ENCODE measurements around the gene CDK14. TPM values are rescaled to one million over a fixed set of nuclear protein-coding genes. Genes with fewer than 3 reads are reported as not detected.
A peak's percentile ranks its signal among the peaks of the same experiment; 100 is the strongest.

Gene CDK14
- total and polyA plus RNA-seq, 4 donors = 4.2 to 12.4 (median 7.4) TPM

- H3K9ac ChIP-seq (ENCODE audit: low read depth in 1 of 2, low read length in 2 of 2) = no peak overlapping the region
- H3K27me3 ChIP-seq (ENCODE audit: control insufficient read depth in 4 of 4, insufficient read depth in 4 of 4, low read length in 3 of 4) = no peaks in the 10 kb centered on the region
- H3K9me3 ChIP-seq (ENCODE audit: control insufficient read depth in 4 of 4, low read length in 3 of 4) = no peaks in the 10 kb centered on the region
- WGBS = 73% methylated on average over 2 of the region's 2 CpGs
- peaks cover 0 to 3% (median 0%) of the 10 kb centered on the region in 4 donors for H3K4me1 ChIP-seq (ENCODE audit: control insufficient read depth in 4 of 4, insufficient read depth in 4 of 4, low read length in 3 of 4)
- no peak overlapping the region for H3K4me3 ChIP-seq (ENCODE audit: low read depth in 1 of 3, low read length in 3 of 3)
- DNase-seq (ENCODE audit: low spot score) = no peak
- no peak overlapping the region for H3K27ac ChIP-seq (ENCODE audit: low read depth in 1 of 2, low read length in 2 of 2)
- TF ChIP-seq, protein P1, sequence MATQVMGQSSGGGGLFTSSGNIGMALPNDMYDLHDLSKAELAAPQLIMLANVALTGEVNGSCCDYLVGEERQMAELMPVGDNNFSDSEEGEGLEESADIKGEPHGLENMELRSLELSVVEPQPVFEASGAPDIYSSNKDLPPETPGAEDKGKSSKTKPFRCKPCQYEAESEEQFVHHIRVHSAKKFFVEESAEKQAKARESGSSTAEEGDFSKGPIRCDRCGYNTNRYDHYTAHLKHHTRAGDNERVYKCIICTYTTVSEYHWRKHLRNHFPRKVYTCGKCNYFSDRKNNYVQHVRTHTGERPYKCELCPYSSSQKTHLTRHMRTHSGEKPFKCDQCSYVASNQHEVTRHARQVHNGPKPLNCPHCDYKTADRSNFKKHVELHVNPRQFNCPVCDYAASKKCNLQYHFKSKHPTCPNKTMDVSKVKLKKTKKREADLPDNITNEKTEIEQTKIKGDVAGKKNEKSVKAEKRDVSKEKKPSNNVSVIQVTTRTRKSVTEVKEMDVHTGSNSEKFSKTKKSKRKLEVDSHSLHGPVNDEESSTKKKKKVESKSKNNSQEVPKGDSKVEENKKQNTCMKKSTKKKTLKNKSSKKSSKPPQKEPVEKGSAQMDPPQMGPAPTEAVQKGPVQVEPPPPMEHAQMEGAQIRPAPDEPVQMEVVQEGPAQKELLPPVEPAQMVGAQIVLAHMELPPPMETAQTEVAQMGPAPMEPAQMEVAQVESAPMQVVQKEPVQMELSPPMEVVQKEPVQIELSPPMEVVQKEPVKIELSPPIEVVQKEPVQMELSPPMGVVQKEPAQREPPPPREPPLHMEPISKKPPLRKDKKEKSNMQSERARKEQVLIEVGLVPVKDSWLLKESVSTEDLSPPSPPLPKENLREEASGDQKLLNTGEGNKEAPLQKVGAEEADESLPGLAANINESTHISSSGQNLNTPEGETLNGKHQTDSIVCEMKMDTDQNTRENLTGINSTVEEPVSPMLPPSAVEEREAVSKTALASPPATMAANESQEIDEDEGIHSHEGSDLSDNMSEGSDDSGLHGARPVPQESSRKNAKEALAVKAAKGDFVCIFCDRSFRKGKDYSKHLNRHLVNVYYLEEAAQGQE (IDR thresholded peaks at IDR 0.05) = no peak
- TF ChIP-seq NR2F2 (IDR thresholded peaks at IDR 0.05) (no peak), HNF4A (conservative IDR thresholded peaks at IDR 0.05) (no peak), JUND (IDR thresholded peaks at IDR 0.05) (no peak), ATF3 (IDR thresholded peaks at IDR 0.05) (no peak), TAF1 (conservative IDR thresholded peaks at IDR 0.05) (no peak), RAD21 (IDR thresholded peaks at IDR 0.05) (no peak), GABPA (IDR thresholded peaks at IDR 0.05 in 1 of 2, conservative IDR thresholded peaks at IDR 0.05 in 1 of 2) (no peak)
- H3K36me3 ChIP-seq (ENCODE audit: control insufficient read depth in 4 of 4, insufficient read depth in 3 of 4, low read depth in 1 of 4, low read length in 3 of 4) = no peaks in the 10 kb centered on the region
Observed at GRCh38 chr7:91041141-91041540, 445.0 kb downstream of the CDK14 start.

DNA sequence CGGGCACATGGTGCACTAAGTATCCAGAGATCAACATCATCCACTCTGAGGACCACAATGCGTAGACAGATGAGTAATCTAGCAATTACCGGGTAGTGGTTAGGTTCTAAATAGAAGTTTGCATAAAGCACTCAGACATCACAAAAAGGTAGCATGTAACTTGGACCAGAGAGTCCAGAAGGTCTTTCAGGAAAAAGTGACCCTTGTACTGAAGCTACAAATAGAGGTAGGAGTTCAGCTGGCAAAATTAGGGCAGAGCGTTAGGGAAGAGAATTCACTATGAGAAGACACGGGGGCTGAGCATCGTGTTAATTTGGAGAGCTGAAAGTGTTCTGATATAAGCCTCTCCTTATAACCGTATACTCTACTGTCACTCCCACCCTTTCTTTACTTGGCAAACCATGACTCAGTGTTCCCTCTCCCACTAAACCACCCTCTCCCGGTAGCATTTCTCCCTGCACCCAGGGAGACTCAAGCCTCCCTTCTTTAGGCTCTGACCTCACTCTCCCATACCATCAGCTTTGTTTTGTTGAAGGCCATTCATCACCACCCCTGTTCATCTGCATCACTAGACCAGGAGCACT, 445.9 kb downstream of the CDK14 start:
- 92% methylated on average over 8 of the region's 8 CpGs for WGBS
- peaks cover 0 to 3% (median 0%) of the 10 kb centered on the region in 4 donors for H3K4me1 ChIP-seq (ENCODE audit: control insufficient read depth in 4 of 4, insufficient read depth in 4 of 4, low read length in 3 of 4)
- H3K9me3 ChIP-seq (ENCODE audit: control insufficient read depth in 4 of 4, low read length in 3 of 4) = no peaks in the 10 kb centered on the region
- no peak overlapping the region for H3K4me3 ChIP-seq (ENCODE audit: low read depth in 1 of 3, low read length in 3 of 3)
- no peaks in the 10 kb centered on the region for H3K36me3 ChIP-seq (ENCODE audit: control insufficient read depth in 4 of 4, insufficient read depth in 3 of 4, low read depth in 1 of 4, low read length in 3 of 4)
- DNase-seq (ENCODE audit: low spot score) = no peak
- H3K27me3 ChIP-seq (ENCODE audit: control insufficient read depth in 4 of 4, insufficient read depth in 4 of 4, low read length in 3 of 4) = no peaks in the 10 kb centered on the region
- no peak overlapping the region for H3K27ac ChIP-seq (ENCODE audit: low read depth in 1 of 2, low read length in 2 of 2)
- no peak overlapping the region for H3K9ac ChIP-seq (ENCODE audit: low read depth in 1 of 2, low read length in 2 of 2)
- TF ChIP-seq FOXA2 (IDR thresholded peaks at IDR 0.05) (no peak), EGR1 (IDR thresholded peaks at IDR 0.05; ENCODE audit: low read depth in 2 of 2) (no peak), YY1 (IDR thresholded peaks at IDR 0.05) (no peak), HNF4A (conservative IDR thresholded peaks at IDR 0.05) (peak; percentile 53 to 74)

DNA sequence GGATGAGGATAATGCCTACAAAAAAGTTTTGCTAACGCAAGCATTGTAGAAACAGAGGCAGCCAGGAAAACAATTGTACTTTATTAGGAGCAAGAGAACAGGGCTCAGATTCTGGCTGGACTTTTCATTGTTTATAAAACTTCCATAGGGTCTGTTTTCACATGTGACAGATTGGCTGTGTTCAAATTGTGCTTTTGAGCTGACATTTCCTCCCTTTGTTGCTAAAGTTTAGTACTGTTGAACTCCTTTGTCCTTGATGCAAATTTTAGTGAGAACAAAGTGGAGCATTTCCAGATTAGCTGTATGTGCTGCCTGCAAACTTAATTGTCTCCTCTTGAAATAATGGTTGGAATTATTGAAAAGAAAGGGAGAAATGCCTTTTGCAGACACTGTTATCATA, 447.1 kb downstream of the CDK14 start:
- WGBS = 90% methylated on average over 1 of the region's 1 CpG
- H3K27me3 ChIP-seq (ENCODE audit: control insufficient read depth in 4 of 4, insufficient read depth in 4 of 4, low read length in 3 of 4) = no peaks in the 10 kb centered on the region
- H3K4me3 ChIP-seq (ENCODE audit: low read depth in 1 of 3, low read length in 3 of 3) = no peak overlapping the region

More for the DNA sequence above, 447.1 kb downstream of the CDK14 start:
- TF ChIP-seq MAX (IDR thresholded peaks at IDR 0.05) = no peak
- Histone ChIP-seq H3K27ac (ENCODE audit: low read depth in 1 of 2, low read length in 2 of 2) (no peak overlapping the region), H3K9me3 (ENCODE audit: control insufficient read depth in 4 of 4, low read length in 3 of 4) (no peaks in the 10 kb centered on the region), H3K9ac (ENCODE audit: low read depth in 1 of 2, low read length in 2 of 2) (no peak overlapping the region), H3K4me1 (ENCODE audit: control insufficient read depth in 4 of 4, insufficient read depth in 4 of 4, low read length in 3 of 4) (peaks cover 0 to 3% (median 0%) of the 10 kb centered on the region in 4 donors), H3K36me3 (ENCODE audit: control insufficient read depth in 4 of 4, insufficient read depth in 3 of 4, low read depth in 1 of 4, low read length in 3 of 4) (no peaks in the 10 kb centered on the region)
- no peak for DNase-seq (ENCODE audit: low spot score)
